ENCODE results near the gene RIPPLY3.

GRCh38 chr21:36987845-36988244, 18.7 kb upstream of the RIPPLY3 start:
- TF ChIP-seq POLR2A (IDR thresholded peaks at IDR 0.05), result no peak
- TF ChIP-seq CTCF (IDR thresholded peaks at IDR 0.05), result no peak
